NCI-H345 treated with DMSO at 0.1 percent for 48 hours (cell line): ENCODE data around the gene CYP3A4.
"Not testable (repeated sequence)": the region's sequence is repeated elsewhere in the genome, so short reads cannot be mapped to it uniquely, and the experiment has no call there.

Experiments used
- DNase-seq: peaks from one replicate; lab custom pipeline; 2025; ENCODE audit not compliant: unreplicated experiment; lab: John Stamatoyannopoulos, UW

The CYP3A4 gene

DNA sequence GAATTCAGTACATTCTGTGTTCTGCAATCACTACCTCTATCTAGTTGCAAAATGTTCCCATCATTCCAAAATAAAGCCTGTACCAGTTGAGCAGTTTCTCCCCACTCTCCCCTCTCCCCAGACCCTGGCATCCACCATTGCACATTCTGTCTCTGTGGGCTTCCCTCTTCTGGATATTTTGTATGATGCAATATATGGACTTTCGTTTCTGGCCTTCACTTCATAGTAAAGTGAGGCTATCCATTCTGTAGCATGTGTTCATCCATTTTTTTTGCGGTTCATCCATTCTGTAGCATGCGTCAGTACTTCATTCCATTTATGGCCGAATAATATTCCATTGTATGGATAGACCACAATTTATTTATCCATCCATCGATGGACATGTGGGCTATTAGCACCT, 9.5 kb upstream of the CYP3A4 start:
- no peak for DNase-seq

DNA sequence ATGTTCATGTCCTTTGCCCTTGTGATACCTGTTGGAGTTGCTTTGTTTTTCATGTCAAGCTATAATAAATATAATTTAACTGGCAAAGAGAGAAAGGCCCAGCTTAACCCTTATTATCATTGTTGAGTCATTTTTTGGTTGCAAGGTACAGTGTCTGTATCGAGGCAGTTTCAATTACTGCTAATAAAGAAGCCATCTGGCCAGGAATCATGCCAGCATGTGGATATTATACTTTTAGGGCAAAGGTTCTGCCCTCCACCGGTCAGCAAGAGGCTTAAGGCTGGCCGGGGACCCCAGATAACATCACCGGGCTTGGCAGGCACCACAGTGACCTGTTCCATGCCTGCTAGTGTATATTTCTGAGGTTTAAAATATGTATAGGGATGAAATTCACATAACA, 9.0 kb upstream of the CYP3A4 start:
- no peak for DNase-seq

DNA sequence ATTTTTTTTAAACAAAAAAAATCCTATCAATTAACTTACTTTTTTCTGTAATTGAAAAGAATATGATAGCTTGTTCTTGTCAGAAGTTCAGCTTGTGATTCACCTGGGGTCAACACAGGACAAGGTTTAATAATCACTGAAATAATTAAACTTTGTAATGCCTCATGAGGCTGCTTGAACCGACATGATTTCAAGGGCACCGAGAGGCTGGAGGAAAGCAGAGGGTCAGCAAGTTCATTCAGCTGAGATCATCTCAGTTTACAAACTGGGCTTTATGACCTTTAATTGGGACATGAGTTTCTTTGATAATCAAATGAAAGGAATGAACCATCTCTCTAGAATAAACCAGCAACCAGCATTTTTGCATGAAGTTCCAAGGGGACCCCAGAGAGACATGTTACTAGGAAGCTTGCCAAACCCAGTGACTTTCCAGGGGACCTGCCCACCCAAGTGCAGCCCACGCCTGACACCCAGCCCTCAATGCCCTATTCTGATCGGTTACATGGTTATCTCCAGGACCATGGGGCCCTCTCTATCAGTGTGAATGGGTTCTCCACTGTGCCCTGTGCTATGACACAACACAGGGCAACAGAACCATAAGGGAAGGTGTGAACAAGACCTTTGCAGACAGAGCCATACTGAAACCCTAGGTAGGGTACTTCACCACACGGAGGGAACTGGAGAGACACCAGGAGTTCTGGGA, 7.8 kb upstream of the CYP3A4 start:
- DNase-seq = no peak

DNA sequence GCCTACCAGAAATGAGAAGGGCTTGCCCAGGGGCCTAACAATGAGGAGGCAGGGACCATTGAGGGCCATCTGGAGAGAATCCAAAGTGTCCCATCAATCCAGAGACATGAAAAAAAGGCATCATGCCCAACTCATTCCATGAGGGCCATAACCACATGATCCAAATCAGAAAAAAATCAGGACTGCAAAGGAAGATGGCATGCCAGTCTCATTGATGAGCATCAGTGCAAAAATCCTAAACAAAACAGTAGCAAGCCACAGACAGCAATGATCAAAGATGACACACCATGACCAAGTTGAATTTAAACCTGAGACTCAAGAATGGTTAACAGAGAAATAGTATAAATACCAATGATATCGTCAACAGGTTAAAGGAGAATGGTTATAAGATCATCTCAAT, 7.0 kb upstream of the CYP3A4 start:
- DNase-seq = no peak

DNA sequence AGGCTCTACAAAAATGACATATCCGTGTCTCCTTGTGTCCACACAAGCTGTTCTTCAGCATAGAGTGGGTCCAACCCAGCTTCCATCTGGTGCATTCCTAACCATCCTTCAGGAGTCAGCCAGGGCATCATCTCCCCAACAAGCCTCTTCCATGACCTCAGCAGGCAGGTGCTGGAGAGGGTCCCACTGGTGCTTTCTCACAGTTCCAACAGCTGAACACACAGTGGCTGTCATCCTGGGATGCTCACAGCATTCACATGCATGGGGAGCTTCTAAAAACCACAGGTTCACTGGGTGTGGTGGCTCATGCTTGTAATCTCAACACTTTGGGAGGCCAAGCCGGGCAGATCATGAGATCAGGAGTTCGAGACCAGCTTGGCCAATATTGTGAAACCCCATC, 6.4 kb upstream of the CYP3A4 start:
- no peak for DNase-seq

DNA sequence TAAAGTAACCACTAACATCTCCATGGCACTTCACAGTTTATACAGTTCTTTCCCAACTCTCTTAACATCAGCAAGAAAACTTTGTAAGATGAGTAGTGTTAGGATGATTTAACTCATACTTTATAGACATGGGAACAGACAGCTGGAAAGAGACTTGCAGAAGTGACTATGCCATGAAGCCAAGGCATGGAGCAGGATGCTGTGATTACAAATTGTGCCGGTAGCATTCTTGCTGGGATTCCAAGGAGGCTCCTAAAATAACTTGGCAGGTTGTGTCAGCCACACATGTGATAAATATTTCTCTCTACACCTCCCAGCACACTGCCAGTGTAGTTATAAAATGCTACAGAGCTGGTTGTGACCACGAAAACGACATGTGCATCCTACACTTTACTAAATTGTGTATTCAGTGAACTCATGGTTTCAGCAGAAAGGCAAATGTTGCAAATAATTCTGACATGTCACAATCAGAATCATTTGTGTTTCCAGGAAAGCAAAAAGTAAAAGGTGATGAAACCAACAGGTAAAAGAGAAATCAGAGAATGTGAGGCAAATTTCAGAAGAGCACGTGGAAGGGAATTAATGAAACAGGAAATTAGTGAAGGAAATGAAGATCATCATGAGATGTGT, 5.6 kb upstream of the CYP3A4 start:
- DNase-seq = no peak

DNA sequence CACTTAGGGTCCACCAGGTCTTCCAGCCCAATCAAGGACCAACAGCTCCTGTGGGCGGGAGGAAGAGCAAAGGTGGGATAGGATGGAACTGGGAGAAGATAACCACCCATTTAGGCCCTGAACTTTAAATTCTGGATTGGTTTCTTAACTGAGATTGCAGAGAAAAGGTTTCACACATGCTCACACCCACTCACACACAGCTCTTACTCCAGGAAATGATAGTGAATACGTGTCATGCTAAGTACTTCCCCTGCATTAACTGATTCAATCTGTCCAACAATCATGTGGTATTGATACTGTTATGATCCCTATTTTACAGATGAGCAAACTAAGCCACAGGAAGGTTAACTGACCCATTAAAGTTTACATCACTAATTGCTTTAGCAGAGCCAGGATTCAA, 4.6 kb upstream of the CYP3A4 start:
- no peak for DNase-seq

DNA sequence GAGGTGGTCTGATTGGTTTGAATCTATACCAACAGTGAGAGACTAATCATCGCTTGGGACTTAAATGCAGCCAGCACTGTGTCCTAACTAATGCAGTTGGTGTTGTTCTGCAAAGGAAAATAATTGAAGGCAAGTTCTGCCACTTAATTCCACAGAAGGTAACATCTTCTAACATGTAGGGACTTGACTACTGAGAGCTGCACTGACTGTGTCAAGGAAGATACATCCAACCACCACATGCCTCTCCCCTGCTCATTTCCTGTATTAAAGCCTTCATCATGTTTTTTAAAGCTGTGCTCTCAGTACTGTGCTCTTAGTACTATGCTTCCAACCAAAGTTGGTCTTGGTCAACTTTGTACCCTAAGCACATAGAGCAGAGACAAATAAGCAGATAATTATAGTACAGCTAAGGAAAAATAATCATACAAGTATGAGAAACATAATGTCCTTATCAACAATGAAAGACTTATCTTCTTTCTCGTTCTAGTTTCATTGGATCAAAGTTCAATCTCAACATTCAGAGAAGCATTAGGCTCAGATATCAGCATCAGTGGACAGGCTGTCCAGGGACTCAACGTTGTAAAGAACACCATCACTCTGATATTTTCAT, 2.8 kb upstream of the CYP3A4 start:
- no peak for DNase-seq

DNA sequence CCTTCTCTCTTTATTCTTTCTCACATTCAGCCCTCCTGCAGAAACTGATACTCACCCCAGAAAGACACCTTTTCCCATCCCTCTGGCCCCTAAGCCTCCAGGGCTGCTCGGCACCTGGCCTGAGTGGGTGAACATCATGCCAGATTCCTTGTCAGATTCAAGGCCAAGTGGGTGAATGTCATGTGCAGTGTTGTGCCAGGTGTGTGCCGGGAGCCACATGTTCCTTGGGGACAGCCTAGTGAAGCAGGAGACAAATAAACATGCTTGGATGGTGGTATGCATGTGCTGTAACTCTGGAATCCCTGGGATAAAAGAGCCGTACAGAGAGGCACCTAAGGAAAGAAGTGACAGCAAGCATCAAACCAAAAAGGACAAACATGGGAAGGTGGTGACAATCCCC, 1.7 kb upstream of the CYP3A4 start:
- not testable (repeated sequence) for DNase-seq

DNA sequence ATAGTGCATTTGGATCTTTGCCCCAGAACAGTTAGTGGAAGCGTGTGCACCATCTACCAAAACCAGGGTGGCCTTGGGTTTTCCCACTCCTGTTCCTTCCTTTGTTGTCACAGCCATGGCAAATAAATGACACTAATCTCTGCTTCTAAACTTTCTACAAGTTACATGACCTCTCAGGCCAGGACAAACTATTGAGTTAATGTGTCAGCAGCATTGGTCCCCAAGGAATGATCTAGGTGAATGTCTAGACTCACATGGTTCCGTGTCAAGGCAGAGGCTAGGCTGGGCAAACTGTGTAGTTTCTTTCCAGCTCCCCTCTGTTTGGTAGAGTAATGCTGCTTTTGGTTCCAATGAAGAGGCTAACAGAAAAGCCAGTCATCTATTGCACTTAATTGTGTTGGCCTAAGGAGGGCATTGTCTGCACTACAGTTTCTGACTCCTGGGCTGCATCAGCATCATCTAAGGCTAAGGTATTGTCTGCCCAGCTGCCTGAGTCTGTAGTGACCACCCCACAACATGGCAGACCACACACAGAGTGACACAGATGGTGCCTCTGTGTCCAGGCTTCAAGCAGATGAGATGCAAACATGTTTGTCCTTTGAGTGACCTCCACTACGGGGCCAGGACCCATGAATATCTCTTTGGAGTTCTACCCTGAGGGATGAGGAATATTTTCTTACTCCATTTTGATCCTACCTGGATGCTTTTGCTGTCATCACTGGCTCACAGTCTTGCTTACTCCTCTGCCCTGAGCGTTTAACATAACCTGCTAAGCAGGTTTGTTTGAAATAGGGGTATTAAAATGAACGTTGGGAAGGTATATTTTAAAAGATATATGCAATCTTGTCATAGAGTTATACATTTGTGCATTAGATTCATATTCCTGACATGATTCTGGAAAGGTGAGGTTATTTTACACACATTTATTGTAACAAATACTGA, 1.7 kb downstream of the CYP3A4 start:
- no peak for DNase-seq

DNA sequence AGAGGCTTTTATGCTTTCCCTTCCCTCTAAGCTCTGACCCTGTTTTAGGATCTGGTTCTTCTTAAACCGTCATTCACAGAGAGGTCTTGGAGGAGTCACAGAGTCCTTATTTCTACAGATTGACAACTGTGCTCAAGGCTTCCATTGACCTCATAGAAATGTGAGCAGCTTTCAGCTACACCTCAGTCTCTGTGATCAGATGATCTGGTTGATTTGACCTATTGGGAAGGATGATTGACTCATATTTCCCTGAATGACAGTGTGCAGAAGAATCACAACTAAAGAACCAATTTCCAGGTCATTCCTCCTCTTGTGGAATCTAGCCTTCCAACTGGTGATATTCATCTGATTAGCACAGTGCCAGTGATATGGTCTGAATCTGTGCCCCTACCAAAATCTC, 3.4 kb downstream of the CYP3A4 start:
- no peak for DNase-seq

DNA sequence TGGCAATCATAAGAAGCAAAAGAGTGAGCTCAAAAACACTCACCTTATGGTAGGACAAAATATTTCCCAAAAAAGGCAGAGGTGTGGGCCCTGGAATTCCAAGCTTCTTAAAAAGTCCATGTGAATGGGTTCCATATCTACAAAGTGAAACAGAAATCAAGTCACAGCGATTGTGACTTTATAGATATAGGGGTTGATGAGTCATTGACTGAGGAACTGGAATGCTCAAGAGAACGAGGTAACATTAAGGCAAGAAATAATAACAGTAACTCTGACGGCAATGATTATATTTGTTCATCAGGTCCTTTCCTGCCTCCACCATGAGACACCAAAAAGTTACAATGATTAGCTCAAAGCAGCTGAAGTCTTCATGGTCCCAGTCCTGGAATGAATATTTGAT, 4.0 kb downstream of the CYP3A4 start:
- DNase-seq = no peak

DNA sequence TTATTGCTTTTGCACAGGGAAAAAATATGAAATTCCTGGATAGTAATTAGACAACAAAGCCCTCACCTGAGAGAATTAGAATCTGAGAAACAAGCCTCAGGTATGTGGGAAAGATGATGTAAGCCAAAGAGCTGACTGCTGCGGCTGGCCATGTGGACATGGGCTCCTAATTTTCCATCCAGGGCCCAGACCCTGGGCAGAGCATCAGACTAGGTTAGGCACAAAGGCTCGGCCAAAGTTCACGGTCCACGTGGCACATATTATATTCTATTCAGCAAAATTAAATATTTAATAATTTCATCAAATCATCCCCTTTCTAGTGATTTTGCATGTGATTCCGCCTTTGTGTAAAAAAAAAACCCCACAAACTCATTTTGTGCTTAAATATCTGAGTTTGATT, 5.1 kb downstream of the CYP3A4 start:
- DNase-seq = no peak

DNA sequence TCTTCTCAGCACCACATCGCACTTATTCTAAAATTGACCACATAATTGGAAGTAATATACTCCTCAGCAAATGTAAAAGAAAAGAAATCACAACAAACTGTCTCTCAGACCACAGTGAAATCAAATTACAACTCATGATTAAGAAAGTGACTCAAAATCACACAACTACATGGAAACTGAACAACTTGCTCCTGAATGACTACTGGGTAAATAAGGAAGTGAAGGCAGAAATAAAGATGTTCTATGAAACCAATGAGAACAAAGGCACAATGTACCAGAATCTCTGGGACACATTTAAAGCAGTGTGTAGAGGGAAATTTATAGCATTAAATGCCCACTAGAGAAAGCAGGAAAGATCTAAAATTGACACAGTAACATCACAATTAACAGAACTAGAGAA, 10.6 kb downstream of the CYP3A4 start:
- DNase-seq = not testable (repeated sequence)

DNA sequence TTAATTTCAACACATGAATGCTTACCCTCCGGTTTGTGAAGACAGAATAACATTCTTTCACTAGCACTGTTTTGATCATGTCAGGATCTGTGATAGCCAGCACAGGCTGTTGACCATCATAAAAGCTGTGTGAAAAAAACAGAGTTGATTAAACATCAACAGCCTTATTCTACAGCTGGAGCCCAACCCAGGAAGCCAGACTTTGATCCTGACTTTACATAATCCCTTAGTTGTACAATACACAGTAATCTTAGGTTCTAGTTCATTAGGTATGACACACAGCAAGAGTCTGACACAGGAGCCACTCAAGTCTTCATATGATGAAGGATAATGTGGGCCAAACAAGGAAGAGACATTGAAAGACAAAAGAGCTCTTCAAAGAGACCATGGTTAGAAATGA, 11.4 kb downstream of the CYP3A4 start:
- DNase-seq = no peak

DNA sequence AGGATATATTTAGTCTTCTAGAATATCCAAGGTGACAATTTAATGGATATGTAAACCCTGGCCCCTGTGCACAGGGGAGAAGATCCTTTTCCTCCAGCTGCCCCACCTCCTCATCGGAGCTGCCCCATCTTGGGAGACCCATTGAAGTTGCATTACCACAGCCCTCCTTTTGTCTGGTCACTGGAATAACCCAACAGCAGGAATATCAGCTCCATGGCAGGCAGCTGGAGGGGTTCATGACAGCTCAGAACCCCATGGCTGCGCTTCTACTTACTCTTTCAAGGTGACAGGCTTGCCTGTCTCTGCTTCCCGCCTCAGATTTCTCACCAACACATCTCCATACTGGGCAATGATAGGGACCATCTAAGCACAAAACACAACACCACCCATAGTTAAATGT, 14.5 kb downstream of the CYP3A4 start:
- DNase-seq = not testable (repeated sequence)

DNA sequence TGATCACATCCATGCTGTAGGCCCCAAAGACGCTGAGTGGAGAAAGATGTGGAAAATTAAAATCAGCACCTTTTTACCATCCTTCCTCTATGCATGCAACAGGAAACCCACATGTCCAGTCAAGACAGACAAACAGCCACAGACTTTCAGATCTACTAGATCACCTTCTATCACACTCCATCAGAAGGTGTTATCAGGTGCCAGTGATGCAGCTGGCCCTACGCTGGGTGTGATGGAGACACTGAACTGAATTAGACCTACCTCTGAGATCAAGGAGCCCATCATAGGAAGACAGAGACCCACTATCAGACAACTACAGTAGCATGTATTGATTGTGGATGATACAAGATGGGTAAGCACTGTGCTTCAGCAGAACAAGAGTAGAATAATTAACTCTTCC, 15.5 kb downstream of the CYP3A4 start:
- DNase-seq = no peak

DNA sequence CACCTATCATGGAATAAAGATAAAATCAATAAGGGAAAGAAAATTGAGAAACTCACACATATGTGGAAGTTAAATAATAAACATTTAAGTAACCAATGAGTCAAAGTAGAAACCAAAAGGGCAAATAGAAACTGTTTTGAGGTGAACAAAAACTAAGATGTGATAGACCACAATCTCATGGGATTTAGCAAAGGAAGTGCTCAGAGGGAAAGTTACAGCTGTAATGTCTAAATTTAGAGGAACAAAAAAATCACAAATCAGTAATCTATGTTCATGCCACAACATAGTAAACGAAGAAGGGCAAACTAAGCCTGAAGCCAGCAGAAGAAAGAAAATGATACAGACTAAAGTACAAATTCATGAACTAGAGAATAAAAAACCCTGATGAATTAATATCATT, 16.3 kb downstream of the CYP3A4 start:
- DNase-seq = no peak

DNA sequence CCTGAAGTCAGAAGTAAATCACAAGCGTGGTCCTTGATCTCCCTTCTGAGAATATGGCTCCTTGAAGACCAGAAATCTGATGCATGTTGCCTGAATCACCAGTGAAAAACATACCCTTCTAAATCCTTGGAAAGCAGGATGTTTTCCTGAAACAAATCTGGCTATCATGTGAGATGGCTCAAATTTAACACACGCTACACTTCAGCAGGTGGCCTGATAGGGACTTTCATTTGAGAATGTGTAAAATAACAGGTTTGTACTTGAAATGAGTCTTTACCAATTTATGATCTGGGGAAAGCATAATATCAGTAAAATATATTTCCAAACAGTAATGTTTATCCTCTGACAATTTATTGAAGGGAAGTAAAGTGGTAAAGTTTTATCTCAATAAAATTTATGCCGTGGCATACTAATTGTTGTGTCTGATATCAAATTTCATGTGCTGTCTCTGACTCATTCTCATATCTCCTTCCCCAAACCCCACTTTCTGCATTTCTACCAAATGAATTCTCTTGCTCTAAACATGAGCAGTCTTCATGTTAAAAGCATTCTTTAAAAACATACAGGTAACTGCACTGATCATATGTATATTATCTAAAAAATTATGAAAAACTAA, 17.4 kb downstream of the CYP3A4 start:
- no peak for DNase-seq

DNA sequence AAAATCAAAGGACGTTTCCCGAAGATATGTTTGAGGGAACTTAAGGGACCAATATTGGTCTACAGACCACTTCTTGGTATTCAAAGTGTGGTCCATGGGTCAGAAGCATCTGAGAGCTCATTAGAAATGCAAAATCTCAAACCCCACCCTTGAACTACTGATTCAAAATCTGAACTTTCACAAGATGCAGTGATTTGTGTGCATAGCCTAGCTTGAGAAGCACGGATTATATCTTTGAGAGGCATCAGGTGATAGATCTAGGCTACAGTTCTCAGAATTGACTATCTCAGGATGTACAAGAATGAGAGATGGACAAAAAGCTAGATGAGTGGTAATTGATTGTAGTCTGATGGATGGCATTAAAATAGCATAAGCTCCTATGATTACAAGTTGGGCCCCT, 19.5 kb downstream of the CYP3A4 start:
- DNase-seq = no peak

DNA sequence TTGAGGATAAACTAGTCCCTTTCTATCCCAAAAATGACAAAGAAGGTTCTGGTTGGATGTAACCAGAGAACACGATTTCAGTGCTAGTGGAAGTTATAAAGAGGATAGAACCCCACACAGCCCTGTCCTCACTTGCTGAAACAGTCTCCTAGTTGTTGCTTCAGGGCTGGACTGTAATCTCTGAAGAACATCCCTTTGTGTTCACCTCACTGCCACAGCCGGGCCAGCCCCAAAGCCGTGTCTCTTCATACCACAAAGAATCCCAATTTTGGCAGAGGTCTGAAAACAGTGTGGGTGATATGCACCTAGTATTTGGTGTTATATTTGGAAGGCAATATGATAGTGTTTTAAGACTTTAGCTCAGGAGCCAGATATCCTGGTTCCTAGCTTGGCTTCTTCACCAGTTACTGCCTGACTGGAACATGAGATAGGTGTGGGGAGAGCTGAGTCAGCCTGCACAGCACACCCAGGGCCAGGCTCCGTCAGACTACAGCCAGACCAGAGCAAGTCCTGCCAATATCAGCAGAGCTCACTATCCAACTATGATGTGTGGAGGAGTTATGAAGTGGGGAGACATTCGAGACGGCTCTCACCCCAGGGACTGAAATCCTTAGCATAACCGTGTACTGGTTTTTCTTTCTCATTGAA, 21.2 kb downstream of the CYP3A4 start:
- no peak for DNase-seq
